HS-27A (cell line): ENCODE data around the gene OR12D2.
A peak's percentile ranks its signal among the peaks of the same experiment; 100 is the strongest.
"Not testable (repeated sequence)": the region's sequence is repeated elsewhere in the genome, so short reads cannot be mapped to it uniquely, and the experiment has no call there.

Experiments
- DNase-seq: peaks from one replicate; pipeline ENCODE4 v3.0.0-alpha.2; 2012; ENCODE audit warnings: low read depth, missing footprints

OR12D2 gene

GRCh38 chr6:29395331-29395730 lies at the start of gene OR12D2:
OR12D2 (plus strand) TSS chr6:29395631; CDS start chr6:29396700, 1,069 bp downstream.
- DNase-seq: no peak

GRCh38 chr6:29349348-29349747 lies 46.1 kb upstream of the OR12D2 start:
- DNase-seq: not testable (repeated sequence)

- DNase-seq: no peak
Measured at GRCh38 chr6:29354980-29355379, 40.5 kb upstream of the OR12D2 start.

- no peak for DNase-seq
Measured at GRCh38 chr6:29355603-29356002, 39.8 kb upstream of the OR12D2 start.

GRCh38 chr6:29368765-29369164 lies 26.7 kb upstream of the OR12D2 start, which contains the start of gene OR5V1:
OR5V1 (minus strand) TSS chr6:29368865; CDS start chr6:29356195, 12,670 bp downstream.
- no peak for DNase-seq

- no peak for DNase-seq
Measured at GRCh38 chr6:29375191-29375590, 20.2 kb upstream of the OR12D2 start, which contains the start of gene OR12D3. OR12D3 (minus strand) TSS chr6:29375291; CDS start chr6:29375287, 4 bp downstream.

GRCh38 chr6:29376003-29376402 lies 19.4 kb upstream of the OR12D2 start:
- DNase-seq: no peak

- no peak for DNase-seq
Measured at GRCh38 chr6:29388533-29388932, 6.9 kb upstream of the OR12D2 start.

GRCh38 chr6:29399525-29399924 lies 4.1 kb downstream of the OR12D2 start:
- no peak for DNase-seq

GRCh38 chr6:29403801-29404200 lies 8.4 kb downstream of the OR12D2 start:
- no peak for DNase-seq

GRCh38 chr6:29414588-29414987 lies 19.2 kb downstream of the OR12D2 start, which contains the start of gene OR12D1:
OR12D1 (plus strand) TSS chr6:29414928.
- DNase-seq: no peak

- peak; percentile 22 for DNase-seq
Measured at GRCh38 chr6:29419516-29419915, 24.1 kb downstream of the OR12D2 start.

- DNase-seq: no peak
Measured at GRCh38 chr6:29424168-29424567, 28.7 kb downstream of the OR12D2 start.

GRCh38 chr6:29424575-29424974 lies 29.1 kb downstream of the OR12D2 start:
- DNase-seq: no peak

GRCh38 chr6:29425075-29425474 lies 29.6 kb downstream of the OR12D2 start:
- DNase-seq: no peak

- DNase-seq: peak; percentile 20
Measured at GRCh38 chr6:29426654-29427053, 31.2 kb downstream of the OR12D2 start.

- not testable (repeated sequence) for DNase-seq
Measured at GRCh38 chr6:29436730-29437129, 41.3 kb downstream of the OR12D2 start.

GRCh38 chr6:29439006-29439405 lies 43.6 kb downstream of the OR12D2 start, which contains the start of gene OR10C1:
OR10C1 (plus strand) TSS chr6:29439306; CDS start chr6:29440016, 710 bp downstream.
- DNase-seq: no peak

GRCh38 chr6:29442719-29443118 lies 47.3 kb downstream of the OR12D2 start:
- no peak for DNase-seq

- DNase-seq: not testable (repeated sequence)
Measured at GRCh38 chr6:29444031-29444430, 48.6 kb downstream of the OR12D2 start.
